ENCODE data around the gene TCP11L2. TPM values are rescaled to one million over a fixed set of nuclear protein-coding genes. Genes with fewer than 3 reads are reported as not detected.

The TCP11L2 gene
- total RNA-seq, 1 donor from 2014 or later = 22.0 TPM

DNA sequence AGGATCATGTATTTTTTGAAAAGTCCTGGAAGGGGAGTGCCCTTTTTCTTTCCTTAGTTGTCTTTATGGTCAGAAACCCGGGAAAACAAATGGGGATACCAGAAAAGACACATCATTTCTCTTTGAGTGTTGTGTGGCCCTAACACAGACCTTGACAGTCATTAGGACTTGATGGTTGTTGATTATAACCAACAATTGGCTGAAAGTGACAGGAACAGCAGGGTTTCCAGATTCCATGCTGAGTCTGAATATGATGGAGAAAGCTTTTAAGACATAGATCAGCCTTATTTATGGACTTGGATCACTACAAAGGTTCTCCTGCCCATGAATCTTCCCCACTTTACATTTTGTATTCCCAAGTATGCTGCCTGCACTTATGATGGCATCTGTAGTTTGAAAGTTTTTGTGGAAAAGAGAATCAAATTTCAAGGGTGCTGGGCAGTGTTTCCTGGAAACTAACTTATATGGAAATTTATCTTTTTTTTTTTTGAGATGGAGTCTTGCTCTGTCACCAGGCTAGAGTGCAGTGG is 85.4 kb downstream of the TCP11L2 start:
- peaks cover 4% of the 10 kb centered on the region for H3K9me3 Mint-ChIP-seq (ENCODE audit: unreplicated experiment)
- Histone ChIP-seq H3K36me3 (ENCODE audit: insufficient read depth, low read length) (peaks cover 3% of the 10 kb centered on the region), H2AFZ (ENCODE audit: low read depth, low read length) (no peak overlapping the region), H3K9ac (ENCODE audit: low read length) (no peak overlapping the region), H3K4me2 (ENCODE audit: low read length) (no peak overlapping the region), H3K4me3 (ENCODE audit: insufficient read depth, low read depth, low read length) (no peak overlapping the region), H3K27ac (ENCODE audit: low read depth, low read length) (no peak overlapping the region), H3K27me3 (ENCODE audit: insufficient read depth, low read length) (no peaks in the 10 kb centered on the region), H4K20me1 (ENCODE audit: insufficient read depth, low read length) (no peaks in the 10 kb centered on the region), H3K9me3 (ENCODE audit: insufficient read depth, low read depth, low read length) (no peaks in the 10 kb centered on the region), H3K4me1 (ENCODE audit: insufficient read depth, low read length) (no peaks in the 10 kb centered on the region), H3K79me2 (ENCODE audit: insufficient read depth, low read length) (no peaks in the 10 kb centered on the region)
- FAIRE-seq (no peak), DNase-seq (ENCODE audit: low read depth) (no peak)
- no peak overlapping the region for H3K4me3 Mint-ChIP-seq (ENCODE audit: unreplicated experiment)
- H3K27ac Mint-ChIP-seq (ENCODE audit: unreplicated experiment) = no peak overlapping the region
- H3K27me3 Mint-ChIP-seq (ENCODE audit: low read depth, unreplicated experiment) = no peaks in the 10 kb centered on the region
- peaks cover 13% of the 10 kb centered on the region for H3K36me3 Mint-ChIP-seq (ENCODE audit: low read depth, unreplicated experiment)
- TF ChIP-seq, protein P1, sequence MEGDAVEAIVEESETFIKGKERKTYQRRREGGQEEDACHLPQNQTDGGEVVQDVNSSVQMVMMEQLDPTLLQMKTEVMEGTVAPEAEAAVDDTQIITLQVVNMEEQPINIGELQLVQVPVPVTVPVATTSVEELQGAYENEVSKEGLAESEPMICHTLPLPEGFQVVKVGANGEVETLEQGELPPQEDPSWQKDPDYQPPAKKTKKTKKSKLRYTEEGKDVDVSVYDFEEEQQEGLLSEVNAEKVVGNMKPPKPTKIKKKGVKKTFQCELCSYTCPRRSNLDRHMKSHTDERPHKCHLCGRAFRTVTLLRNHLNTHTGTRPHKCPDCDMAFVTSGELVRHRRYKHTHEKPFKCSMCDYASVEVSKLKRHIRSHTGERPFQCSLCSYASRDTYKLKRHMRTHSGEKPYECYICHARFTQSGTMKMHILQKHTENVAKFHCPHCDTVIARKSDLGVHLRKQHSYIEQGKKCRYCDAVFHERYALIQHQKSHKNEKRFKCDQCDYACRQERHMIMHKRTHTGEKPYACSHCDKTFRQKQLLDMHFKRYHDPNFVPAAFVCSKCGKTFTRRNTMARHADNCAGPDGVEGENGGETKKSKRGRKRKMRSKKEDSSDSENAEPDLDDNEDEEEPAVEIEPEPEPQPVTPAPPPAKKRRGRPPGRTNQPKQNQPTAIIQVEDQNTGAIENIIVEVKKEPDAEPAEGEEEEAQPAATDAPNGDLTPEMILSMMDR (IDR thresholded peaks at IDR 0.05; ENCODE audit: insufficient read depth, low read depth, low read length) = no peak
- TF ChIP-seq EZH2 (IDR thresholded peaks at IDR 0.05; ENCODE audit: insufficient read depth, low read length) = no peak
- no peaks in the 10 kb centered on the region for H3K4me1 Mint-ChIP-seq (ENCODE audit: low read depth, unreplicated experiment)

DNA sequence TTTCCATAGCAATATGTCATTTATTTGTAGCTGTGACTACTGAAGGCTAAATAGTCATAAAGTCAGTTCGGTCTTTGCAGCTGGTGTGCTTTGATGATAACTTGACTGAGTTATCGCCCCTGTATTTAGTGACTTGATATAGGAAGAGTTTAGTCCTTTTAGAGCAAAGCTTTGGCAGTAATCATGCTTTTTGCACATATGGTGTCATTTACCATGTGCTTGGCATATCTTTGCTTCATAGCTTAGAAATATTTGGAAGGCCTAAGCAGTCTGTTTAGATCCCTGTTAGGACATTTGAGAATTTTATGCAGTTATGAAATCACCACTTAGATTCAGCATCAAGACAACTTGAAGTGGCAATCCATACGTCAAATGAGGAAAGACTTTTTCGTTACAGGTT is 86.6 kb downstream of the TCP11L2 start:
- TF ChIP-seq EZH2 (IDR thresholded peaks at IDR 0.05; ENCODE audit: insufficient read depth, low read length) = no peak
- TF ChIP-seq, protein P1 (IDR thresholded peaks at IDR 0.05; ENCODE audit: insufficient read depth, low read depth, low read length) = no peak
- Histone ChIP-seq H3K27me3 (ENCODE audit: insufficient read depth, low read length) (no peaks in the 10 kb centered on the region), H3K36me3 (ENCODE audit: insufficient read depth, low read length) (peaks cover 15% of the 10 kb centered on the region), H3K4me2 (ENCODE audit: low read length) (no peak overlapping the region), H2AFZ (ENCODE audit: low read depth, low read length) (no peak overlapping the region), H3K79me2 (ENCODE audit: insufficient read depth, low read length) (no peaks in the 10 kb centered on the region), H3K4me3 (ENCODE audit: insufficient read depth, low read depth, low read length) (no peak overlapping the region), H3K9ac (ENCODE audit: low read length) (no peak overlapping the region), H3K9me3 (ENCODE audit: insufficient read depth, low read depth, low read length) (no peaks in the 10 kb centered on the region), H3K27ac (ENCODE audit: low read depth, low read length) (no peak overlapping the region), H4K20me1 (ENCODE audit: insufficient read depth, low read length) (no peaks in the 10 kb centered on the region), H3K4me1 (ENCODE audit: insufficient read depth, low read length) (no peaks in the 10 kb centered on the region)
- Mint-ChIP-seq H3K27me3 (ENCODE audit: low read depth, unreplicated experiment) (no peaks in the 10 kb centered on the region), H3K9me3 (ENCODE audit: unreplicated experiment) (no peaks in the 10 kb centered on the region), H3K4me1 (ENCODE audit: low read depth, unreplicated experiment) (no peaks in the 10 kb centered on the region), H3K4me3 (ENCODE audit: unreplicated experiment) (no peak overlapping the region), H3K36me3 (ENCODE audit: low read depth, unreplicated experiment) (peaks cover 5% of the 10 kb centered on the region), H3K27ac (ENCODE audit: unreplicated experiment) (no peak overlapping the region)
- DNase-seq (ENCODE audit: low read depth) = no peak
- no peak for FAIRE-seq

DNA sequence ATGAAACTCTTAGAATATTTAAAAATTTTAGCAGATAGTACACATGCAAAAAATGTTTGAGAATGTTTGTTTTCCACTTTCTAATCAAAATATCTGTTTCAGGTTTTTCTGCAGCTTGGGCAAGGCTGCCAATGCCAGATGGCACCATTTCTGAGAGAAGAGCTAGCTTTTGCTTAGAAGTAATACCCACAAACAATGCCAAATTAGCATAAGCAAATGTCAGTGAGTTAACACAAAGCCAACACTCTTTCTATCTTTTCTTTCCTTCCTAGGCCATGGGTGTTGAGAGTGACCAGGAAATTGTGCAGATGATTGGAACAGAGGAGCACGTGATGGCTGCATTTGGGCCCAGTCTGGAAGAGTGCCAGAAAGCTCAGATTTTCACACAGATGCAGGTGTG is 90.2 kb downstream of the TCP11L2 start:
- Histone ChIP-seq H3K4me2 (ENCODE audit: low read length) (no peak overlapping the region), H3K27me3 (ENCODE audit: insufficient read depth, low read length) (no peaks in the 10 kb centered on the region), H4K20me1 (ENCODE audit: insufficient read depth, low read length) (no peaks in the 10 kb centered on the region), H3K9ac (ENCODE audit: low read length) (no peak overlapping the region), H3K79me2 (ENCODE audit: insufficient read depth, low read length) (no peaks in the 10 kb centered on the region), H2AFZ (ENCODE audit: low read depth, low read length) (no peak overlapping the region), H3K9me3 (ENCODE audit: insufficient read depth, low read depth, low read length) (no peaks in the 10 kb centered on the region), H3K4me3 (ENCODE audit: insufficient read depth, low read depth, low read length) (no peak overlapping the region), H3K36me3 (ENCODE audit: insufficient read depth, low read length) (peaks cover 30% of the 10 kb centered on the region), H3K4me1 (ENCODE audit: insufficient read depth, low read length) (no peaks in the 10 kb centered on the region), H3K27ac (ENCODE audit: low read depth, low read length) (no peak overlapping the region)
- no peaks in the 10 kb centered on the region for H3K27me3 Mint-ChIP-seq (ENCODE audit: low read depth, unreplicated experiment)
- peaks cover 4% of the 10 kb centered on the region for H3K9me3 Mint-ChIP-seq (ENCODE audit: unreplicated experiment)
- DNase-seq (ENCODE audit: low read depth) = no peak
- TF ChIP-seq, protein P1 (IDR thresholded peaks at IDR 0.05; ENCODE audit: insufficient read depth, low read depth, low read length) = no peak
- TF ChIP-seq EZH2 (IDR thresholded peaks at IDR 0.05; ENCODE audit: insufficient read depth, low read length) = no peak
- H3K36me3 Mint-ChIP-seq (ENCODE audit: low read depth, unreplicated experiment) = peaks cover 32% of the 10 kb centered on the region
- H3K4me3 Mint-ChIP-seq (ENCODE audit: unreplicated experiment) = no peak overlapping the region
- FAIRE-seq = no peak
- H3K4me1 Mint-ChIP-seq (ENCODE audit: low read depth, unreplicated experiment) = no peaks in the 10 kb centered on the region
- H3K27ac Mint-ChIP-seq (ENCODE audit: unreplicated experiment) = no peak overlapping the region

Data from astrocyte (in vitro differentiated cells and primary cell).